Peyer's patch (tissue), 4 donors: ENCODE data around the gene HOXD11. TPM values are rescaled to one million over a fixed set of nuclear protein-coding genes. Genes with fewer than 3 reads are reported as not detected.

Experiments
- DNase-seq, 3 donors: peaks; one replicate each; pipeline ENCODE4 v3.0.0-alpha.2; 2017 to 2019
- H3K27ac ChIP-seq, 4 donors: fragments of 200-600 bp; sonication (generic); one replicate each; pipeline ENCODE4 v1.5.1; 2016 to 2019
- H3K27me3 ChIP-seq, 2 donors: fragments of 200-600 bp; sonication (generic); one replicate each; pipeline ENCODE4 v1.5.1; 2019
- H3K36me3 ChIP-seq, 3 donors: fragments of 200-600 bp; sonication (generic); one replicate each; pipeline ENCODE4 v1.5.1; 2016 to 2019
- H3K4me1 ChIP-seq, 4 donors: fragments of 200-600 bp; sonication (generic); one replicate each; pipeline ENCODE4 v1.5.1; 2016 to 2019
- H3K4me3 ChIP-seq, 4 donors: fragments of 200-600 bp; sonication (generic); 1 replicate in 3 of 4; 2 replicates in 1 of 4; pipeline ENCODE4 v1.5.1; 2016 to 2019; ENCODE audit warnings: mild to moderate bottlenecking in 1 of 4
- H3K9me3 ChIP-seq, 4 donors: fragments of 200-600 bp; sonication (generic); one replicate each; pipeline ENCODE4 v1.5.1; 2016 to 2019; ENCODE audit warnings: mild to moderate bottlenecking in 1 of 4
- POLR2A ChIP-seq, 2 donors: fragments of 450-650 bp; IDR thresholded peaks; one replicate each; pipeline ENCODE4 v1.5.1; 2017; ENCODE audit warnings: antibody characterized with exemption in 2 of 2, mild to moderate bottlenecking in 2 of 2, moderate library complexity in 2 of 2
- total RNA-seq, 4 donors: library from RNA; depleted of rRNA; stranded (reverse); fragments of >200 nt; gene quantifications; one replicate each; pipeline ENCODE4 v1.1.0, GENCODE V29; 2016
- TF ChIP-seq, protein P1 (sequence below), 6 experiments: fragments of 450-650 bp in 4 of 6; fragments of 200-600 bp in 2 of 6; sonication (generic) in 1 of 6; IDR thresholded peaks; one replicate each; pipeline ENCODE4 v1.5.1; 2017 to 2019; ENCODE audit warnings: antibody characterized with exemption in 6 of 6, mild to moderate bottlenecking in 3 of 6, moderate library complexity in 1 of 6

Gene HOXD11
- total RNA-seq, 4 donors from 2014 or later, result not detected

DNA sequence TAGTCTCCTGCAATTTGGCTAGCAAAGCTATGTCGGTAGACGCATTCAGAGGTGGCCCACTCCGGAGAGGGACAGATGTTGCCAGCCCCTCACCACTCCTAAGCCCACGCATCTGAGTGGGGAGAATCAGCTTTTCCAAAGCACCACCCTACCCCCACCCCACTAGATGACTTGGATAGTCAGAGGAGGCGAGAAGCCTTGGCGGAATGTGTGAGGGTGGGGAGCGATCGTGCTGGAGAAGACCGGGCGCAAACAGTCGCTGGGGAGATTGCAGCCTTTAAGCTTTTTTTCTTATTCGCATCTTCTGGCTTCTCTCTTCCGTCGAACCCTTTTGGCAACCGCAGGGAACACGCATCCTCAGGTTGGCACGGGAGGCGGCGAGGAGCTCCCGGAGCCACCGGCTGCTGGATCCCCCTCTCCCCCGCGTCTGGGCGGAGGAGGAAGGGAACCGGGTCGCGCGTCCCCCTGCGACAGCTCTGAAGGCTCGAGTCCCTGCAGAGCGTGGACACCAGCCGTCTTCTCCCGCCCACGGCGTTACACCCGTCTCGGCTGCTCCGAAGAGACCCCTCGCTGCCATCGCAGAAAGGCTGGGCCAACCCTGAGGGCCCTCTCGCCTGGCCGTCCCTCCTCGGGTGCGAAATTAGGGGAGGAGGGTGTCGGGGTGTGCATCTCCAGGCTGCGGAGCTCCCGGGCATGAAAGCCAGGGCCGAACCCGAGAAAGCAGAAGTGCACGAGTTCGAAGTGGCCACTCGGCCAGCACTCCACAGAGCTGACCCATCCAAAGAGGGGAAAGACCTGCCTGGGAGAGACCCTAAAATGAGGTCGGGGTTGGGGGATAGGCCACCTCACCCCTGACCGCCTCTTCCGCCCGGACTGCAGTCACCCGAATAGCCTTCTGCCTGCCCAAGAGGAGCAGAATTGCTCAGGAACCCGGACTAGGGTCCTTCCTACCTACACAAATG is 35.5 kb upstream of the HOXD11 start:
- H3K27ac ChIP-seq, result no peak overlapping the region
- no peaks in the 10 kb centered on the region for H3K9me3 ChIP-seq
- H3K4me1 ChIP-seq, result peaks cover 0 to 14% (median 0%) of the 10 kb centered on the region in 4 donors
- no peak for DNase-seq
- no peaks in the 10 kb centered on the region for H3K36me3 ChIP-seq
- TF ChIP-seq, protein P1, sequence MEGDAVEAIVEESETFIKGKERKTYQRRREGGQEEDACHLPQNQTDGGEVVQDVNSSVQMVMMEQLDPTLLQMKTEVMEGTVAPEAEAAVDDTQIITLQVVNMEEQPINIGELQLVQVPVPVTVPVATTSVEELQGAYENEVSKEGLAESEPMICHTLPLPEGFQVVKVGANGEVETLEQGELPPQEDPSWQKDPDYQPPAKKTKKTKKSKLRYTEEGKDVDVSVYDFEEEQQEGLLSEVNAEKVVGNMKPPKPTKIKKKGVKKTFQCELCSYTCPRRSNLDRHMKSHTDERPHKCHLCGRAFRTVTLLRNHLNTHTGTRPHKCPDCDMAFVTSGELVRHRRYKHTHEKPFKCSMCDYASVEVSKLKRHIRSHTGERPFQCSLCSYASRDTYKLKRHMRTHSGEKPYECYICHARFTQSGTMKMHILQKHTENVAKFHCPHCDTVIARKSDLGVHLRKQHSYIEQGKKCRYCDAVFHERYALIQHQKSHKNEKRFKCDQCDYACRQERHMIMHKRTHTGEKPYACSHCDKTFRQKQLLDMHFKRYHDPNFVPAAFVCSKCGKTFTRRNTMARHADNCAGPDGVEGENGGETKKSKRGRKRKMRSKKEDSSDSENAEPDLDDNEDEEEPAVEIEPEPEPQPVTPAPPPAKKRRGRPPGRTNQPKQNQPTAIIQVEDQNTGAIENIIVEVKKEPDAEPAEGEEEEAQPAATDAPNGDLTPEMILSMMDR (IDR thresholded peaks at IDR 0.05), result no peak
- no peak for TF ChIP-seq POLR2A (IDR thresholded peaks at IDR 0.05)
- no peak overlapping the region for H3K4me3 ChIP-seq
- peaks cover 0 to 92% of the 10 kb centered on the region in 2 donors for H3K27me3 ChIP-seq

DNA sequence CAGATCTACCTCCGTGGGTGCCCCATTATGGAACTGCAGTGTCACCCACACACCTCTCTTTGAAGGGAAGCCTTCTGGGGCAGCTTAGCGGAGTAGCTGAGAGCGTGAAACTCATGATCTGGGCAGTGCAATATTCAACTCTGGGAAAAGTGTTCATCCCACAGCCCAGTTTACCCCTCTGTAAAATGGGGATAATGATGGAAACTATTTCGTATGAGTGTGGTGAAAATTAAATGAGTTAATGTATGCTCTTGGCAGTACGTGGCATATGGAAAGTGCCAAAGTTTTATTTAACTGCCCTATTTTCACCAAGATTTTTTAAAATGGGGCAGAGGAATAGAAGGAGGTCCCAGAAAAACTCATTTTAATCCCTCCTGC is 34.8 kb upstream of the HOXD11 start:
- TF ChIP-seq, protein P1 (IDR thresholded peaks at IDR 0.05), result no peak
- TF ChIP-seq POLR2A (IDR thresholded peaks at IDR 0.05), result no peak
- no peaks in the 10 kb centered on the region for H3K9me3 ChIP-seq

DNA sequence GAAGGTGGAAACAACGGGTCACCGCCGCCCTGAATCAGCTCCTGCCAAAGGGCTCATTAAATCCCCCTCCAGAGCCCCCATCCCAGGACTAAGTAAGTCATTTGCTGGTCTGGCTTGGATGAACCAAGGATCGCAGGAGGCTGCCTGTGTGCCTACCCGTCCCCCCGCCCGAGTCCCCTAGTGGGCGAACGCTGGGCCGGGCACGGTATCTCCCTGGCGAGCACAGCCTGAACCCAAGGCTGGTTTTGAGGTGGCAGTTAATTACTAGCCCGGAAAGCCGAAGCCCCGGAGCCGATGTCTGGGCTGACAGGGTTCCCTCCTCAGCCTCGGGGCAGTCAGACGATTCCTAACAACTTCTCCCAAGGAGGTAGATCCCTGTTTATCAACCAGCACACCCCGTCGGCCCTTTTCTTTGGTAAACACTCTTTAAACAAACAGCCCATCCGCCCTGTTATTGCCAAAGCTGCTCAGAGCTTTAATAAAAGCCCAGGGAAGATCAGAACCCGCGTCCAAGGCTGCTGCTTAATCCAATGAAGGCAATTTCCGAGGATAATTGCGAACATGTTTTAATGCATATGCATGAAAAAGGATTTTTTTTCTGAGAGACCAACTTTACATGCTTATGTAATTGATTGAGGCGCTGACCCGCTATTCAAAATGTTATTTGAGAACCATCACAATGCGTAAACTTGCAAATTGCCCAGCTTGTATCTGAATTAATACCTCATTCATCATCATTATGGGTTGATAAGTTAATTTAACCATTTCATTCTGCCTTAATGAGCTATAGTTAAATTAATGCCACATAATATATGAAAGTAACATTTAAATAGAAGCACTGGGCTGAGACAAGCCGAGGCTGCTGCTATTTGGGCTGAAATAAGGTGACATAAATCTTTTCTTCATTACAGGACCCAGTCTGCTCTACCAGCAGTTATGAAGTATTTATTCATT is 33.9 kb upstream of the HOXD11 start:
- Histone ChIP-seq H3K36me3 (no peaks in the 10 kb centered on the region), H3K27ac (no peak overlapping the region), H3K4me3 (no peak overlapping the region), H3K4me1 (no peaks in the 10 kb centered on the region), H3K27me3 (peaks cover 0 to 80% of the 10 kb centered on the region in 2 donors), H3K9me3 (no peaks in the 10 kb centered on the region)
- TF ChIP-seq, protein P1 (IDR thresholded peaks at IDR 0.05), result no peak
- no peak for TF ChIP-seq POLR2A (IDR thresholded peaks at IDR 0.05)
- DNase-seq, result no peak

More for the DNA sequence above, 34.8 kb upstream of the HOXD11 start:
- Histone ChIP-seq H3K4me3 (no peak overlapping the region), H3K36me3 (no peaks in the 10 kb centered on the region), H3K4me1 (peaks cover 0 to 8% (median 0%) of the 10 kb centered on the region in 4 donors), H3K27ac (no peak overlapping the region), H3K27me3 (peaks cover 0 to 87% of the 10 kb centered on the region in 2 donors)
- DNase-seq, result no peak

DNA sequence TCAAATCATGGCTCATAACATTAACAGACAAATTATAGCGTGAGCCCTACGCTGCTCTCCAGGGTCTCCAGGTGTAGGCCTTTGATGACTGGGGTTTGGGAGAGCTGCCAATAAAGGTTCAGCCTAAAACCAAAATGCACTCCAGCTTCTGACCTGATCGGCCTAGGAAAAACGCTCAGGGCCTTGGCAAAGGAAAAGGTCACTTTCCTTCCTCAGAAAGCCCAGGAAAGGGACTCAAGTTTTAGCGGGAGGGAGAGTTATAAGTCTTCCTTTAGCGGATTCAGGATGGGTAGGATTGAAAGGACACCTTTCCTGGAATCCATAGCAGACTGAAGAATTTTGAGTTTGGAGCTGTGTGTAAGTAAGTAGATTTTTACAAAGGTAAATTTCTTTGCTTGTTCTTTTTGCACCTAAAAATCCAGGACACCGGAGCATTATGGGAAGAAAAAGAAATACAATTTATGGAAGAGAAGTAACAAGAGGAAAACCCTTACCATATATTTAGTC is 32.1 kb upstream of the HOXD11 start:
- Histone ChIP-seq H3K9me3 (peaks cover 0 to 4% (median 0%) of the 10 kb centered on the region in 4 donors), H3K4me1 (peaks cover 0 to 9% (median 0%) of the 10 kb centered on the region in 4 donors), H3K4me3 (no peak overlapping the region), H3K27me3 (peaks cover 0 to 88% of the 10 kb centered on the region in 2 donors), H3K27ac (no peak overlapping the region), H3K36me3 (no peaks in the 10 kb centered on the region)
- TF ChIP-seq, protein P1 (IDR thresholded peaks at IDR 0.05), result no peak
- no peak for TF ChIP-seq POLR2A (IDR thresholded peaks at IDR 0.05)
- no peak for DNase-seq

DNA sequence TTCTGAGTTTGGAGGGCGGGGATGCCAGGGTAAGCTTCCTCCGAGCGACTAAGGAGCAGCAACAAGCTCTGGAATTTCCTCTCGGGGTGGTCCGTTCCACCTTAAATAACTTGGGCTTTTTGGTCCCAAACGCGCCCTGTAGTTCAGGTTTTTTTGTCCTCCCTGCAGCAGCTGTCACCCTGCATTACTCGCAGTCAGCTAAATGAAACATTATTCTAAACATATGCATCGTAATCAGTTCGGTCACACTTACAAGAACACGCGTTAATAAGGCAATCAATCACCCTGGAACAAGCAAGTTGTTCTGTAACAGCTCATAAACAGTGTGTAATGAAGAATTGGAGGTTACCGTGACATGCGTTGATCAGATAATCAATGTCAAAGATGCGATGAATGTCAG is 31.6 kb upstream of the HOXD11 start:
- Histone ChIP-seq H3K27me3 (peaks cover 0 to 85% of the 10 kb centered on the region in 2 donors), H3K4me3 (no peak overlapping the region), H3K4me1 (peaks cover 0 to 12% (median 0%) of the 10 kb centered on the region in 4 donors), H3K27ac (no peak overlapping the region), H3K36me3 (no peaks in the 10 kb centered on the region), H3K9me3 (peaks cover 0 to 5% (median 0%) of the 10 kb centered on the region in 4 donors)
- no peak for DNase-seq
- TF ChIP-seq POLR2A (IDR thresholded peaks at IDR 0.05), result no peak
- TF ChIP-seq, protein P1 (IDR thresholded peaks at IDR 0.05), result no peak
